Upper lobe of left lung (tissue), 6 donors: ENCODE measurements around the gene ADAMTS13. TPM values are rescaled to one million over a fixed set of nuclear protein-coding genes. Genes with fewer than 3 reads are reported as not detected.

Experiments used
- ATAC-seq, 2 donors: fragments of 200-7000 bp; cut with Tn5 transposase; one replicate each; pipeline ENCODE4 v1.9.1; 2022; ENCODE audit warnings: mild to moderate bottlenecking in 2 of 2, moderate library complexity in 2 of 2; ENCODE audit not compliant: low FRiP score in 2 of 2
- DNase-seq, 2 donors: peaks; one replicate each; pipeline ENCODE4 v3.0.0-alpha.2; 2019 to 2020
- H3K27ac ChIP-seq, 4 donors: fragments of 200-600 bp; sonication (generic); one replicate each; pipeline ENCODE4 v1.5.1; 2016 to 2019
- H3K27me3 ChIP-seq, 4 donors: fragments of 200-600 bp; sonication (generic); one replicate each; pipeline ENCODE4 v1.5.1; 2017 to 2019
- H3K36me3 ChIP-seq, 4 donors: fragments of 200-600 bp; sonication (generic); one replicate each; pipeline ENCODE4 v1.5.1; 2016 to 2019
- H3K4me1 ChIP-seq, 4 donors: fragments of 200-600 bp; sonication (generic); one replicate each; pipeline ENCODE4 v1.5.1; 2018 to 2019
- H3K4me3 ChIP-seq, 4 donors: fragments of 200-600 bp; sonication (generic); one replicate each; pipeline ENCODE4 v1.5.1; 2017 to 2019; ENCODE audit warnings: mild to moderate bottlenecking in 2 of 4, moderate library complexity in 1 of 4
- H3K9me3 ChIP-seq, 4 donors: fragments of 200-600 bp; sonication (generic); one replicate each; pipeline ENCODE4 v1.5.1; 2018 to 2019
- CTCF ChIP-seq, 6 experiments: fragments of 450-650 bp in 4 of 6; fragments of 200-600 bp in 2 of 6; sonication (generic) in 2 of 6; IDR thresholded peaks; one replicate each; pipeline ENCODE4 v1.5.1; 2016 to 2019; ENCODE audit warnings: antibody characterized with exemption in 6 of 6
- EP300 ChIP-seq, 4 donors: sonication (generic); formaldehyde crosslinking; IDR thresholded peaks; one replicate each; pipeline ENCODE4 v1.5.1; 2017; ENCODE audit warnings: antibody characterized with exemption in 4 of 4, control low read depth in 2 of 4
- POLR2A ChIP-seq, 4 donors: fragments of 450-650 bp; IDR thresholded peaks; one replicate each; pipeline ENCODE4 v1.5.1; 2016 to 2017; ENCODE audit warnings: antibody characterized with exemption in 4 of 4, mild to moderate bottlenecking in 2 of 4
- POLR2AphosphoS5 ChIP-seq, 2 donors: sonication (generic); formaldehyde crosslinking; IDR thresholded peaks; one replicate each; pipeline ENCODE4 v1.5.1; 2017; ENCODE audit warnings: antibody characterized with exemption in 2 of 2
- WGBS, 2 donors: methylation state at CpG; one replicate each; pipeline ENCODE4 v1.1.5; 2017 to 2018; 5-methylcytosine and 5-hydroxymethylcytosine counted together
- total RNA-seq, 6 donors: library from RNA; depleted of rRNA in 4 of 6; stranded (reverse); fragments of >200 nt in 4 of 6; gene quantifications; one replicate each; pipeline versions ENCODE4 v1.1.0 to v1.2.1, GENCODE V29; 2016 to 2021
- donor health status: DM: no; HTN: no; CAD: no; lungs with moderate emphysema.
- donor health status: DM: no; HTN: yes; CAD: no; lungs with severe emphysema.

The ADAMTS13 gene
- total RNA-seq, 6 donors from 2014 or later = 1.4 to 9.4 (median 2.5) TPM

- H3K27me3 ChIP-seq = peaks cover 0 to 3% (median 0%) of the 10 kb centered on the region in 4 donors
- no peaks in the 10 kb centered on the region for H3K9me3 ChIP-seq
- no peak for ATAC-seq
- TF ChIP-seq POLR2AphosphoS5 (IDR thresholded peaks at IDR 0.05) (no peak), CTCF (IDR thresholded peaks at IDR 0.05) (no peak), EP300 (IDR thresholded peaks at IDR 0.05) (no peak), POLR2A (IDR thresholded peaks at IDR 0.05) (no peak)
- H3K4me3 ChIP-seq = no peak overlapping the region
- peak in 1 of 2 donors; percentile 37 for DNase-seq
- H3K27ac ChIP-seq = no peak overlapping the region
- whole genome bisulfite sequencing, 2 donors = 88 to 90% methylated on average over 4 to 9 of the region's 9 CpGs
- no peaks in the 10 kb centered on the region for H3K36me3 ChIP-seq
- peaks cover 13 to 25% (median 21%) of the 10 kb centered on the region in 4 donors for H3K4me1 ChIP-seq
Measured at GRCh38 chr9:133483611-133484010, 61.4 kb downstream of the ADAMTS13 start.

- peak in 1 of 2 donors; percentile 58 for DNase-seq
- TF ChIP-seq POLR2A (IDR thresholded peaks at IDR 0.05) = no peak
- TF ChIP-seq CTCF (IDR thresholded peaks at IDR 0.05) = no peak
- TF ChIP-seq POLR2AphosphoS5 (IDR thresholded peaks at IDR 0.05) = no peak
- TF ChIP-seq EP300 (IDR thresholded peaks at IDR 0.05) = no peak
- no peak for ATAC-seq
- Histone ChIP-seq H3K36me3 (no peaks in the 10 kb centered on the region), H3K27me3 (no peaks in the 10 kb centered on the region), H3K27ac (no peak overlapping the region), H3K4me1 (peaks cover 4 to 15% (median 10%) of the 10 kb centered on the region in 4 donors), H3K4me3 (no peak overlapping the region), H3K9me3 (no peaks in the 10 kb centered on the region)
- 53 to 67% methylated on average over 6 to 17 of the region's 22 CpGs for WGBS, 2 donors
Measured at GRCh38 chr9:133484671-133485437, 62.7 kb downstream of the ADAMTS13 start.

GRCh38 chr9:133485531-133486260, 63.5 kb downstream of the ADAMTS13 start:
- Histone ChIP-seq H3K4me3 (no peak overlapping the region), H3K4me1 (peaks cover 4 to 15% (median 9%) of the 10 kb centered on the region in 4 donors), H3K36me3 (no peaks in the 10 kb centered on the region), H3K9me3 (no peaks in the 10 kb centered on the region), H3K27ac (no peak overlapping the region), H3K27me3 (no peaks in the 10 kb centered on the region)
- ATAC-seq (peak in 1 of 2 donors; percentile 19), DNase-seq (peak in 1 of 2 donors; percentile 82)
- 58 to 90% methylated on average over 4 to 17 of the region's 25 CpGs for WGBS, 2 donors
- TF ChIP-seq POLR2AphosphoS5 (IDR thresholded peaks at IDR 0.05) (no peak), POLR2A (IDR thresholded peaks at IDR 0.05) (no peak), EP300 (IDR thresholded peaks at IDR 0.05) (no peak), CTCF (IDR thresholded peaks at IDR 0.05) (no peak)

- Histone ChIP-seq H3K36me3 (no peaks in the 10 kb centered on the region), H3K27ac (peak overlapping the region in 2 of 4 donors; percentile 56 to 65), H3K9me3 (no peaks in the 10 kb centered on the region), H3K4me3 (no peak overlapping the region), H3K27me3 (no peaks in the 10 kb centered on the region), H3K4me1 (peaks cover 13 to 18% (median 14%) of the 10 kb centered on the region in 4 donors)
- TF ChIP-seq POLR2AphosphoS5 (IDR thresholded peaks at IDR 0.05) = no peak
- TF ChIP-seq CTCF (IDR thresholded peaks at IDR 0.05) = no peak
- no peak for TF ChIP-seq EP300 (IDR thresholded peaks at IDR 0.05)
- TF ChIP-seq POLR2A (IDR thresholded peaks at IDR 0.05) = no peak
- ATAC-seq (no peak), DNase-seq (no peak)
- WGBS, 2 donors = 82 to 83% methylated on average over 7 to 8 of the region's 8 CpGs
Measured at GRCh38 chr9:133487331-133487725, 65.2 kb downstream of the ADAMTS13 start.
